OCI-LY1 (cell line): ENCODE results near the gene TMEM239.

ENCODE experiments used
- H2AFZ ChIP-seq: fragments of 200-600 bp; sonication (generic), shearing (Covaris generic); 2 replicates; pipeline ENCODE4 v1.6.0; 2014; ENCODE audit warnings: antibody characterized with exemption, mild to moderate bottlenecking, low read length
- H3F3A ChIP-seq: fragments of 200-600 bp; sonication (generic), shearing (Covaris generic); 2 replicates; pipeline ENCODE4 v1.6.0; 2014; ENCODE audit warnings: mild to moderate bottlenecking, antibody characterized with exemption, low read length, moderate library complexity; ENCODE audit not compliant: insufficient read depth
- H3K27ac ChIP-seq: fragments of 200-600 bp; sonication (generic); 2 replicates; pipeline ENCODE4 v1.5.1; 2014; ENCODE audit warnings: low read length, mixed run types, mild to moderate bottlenecking, low read depth; ENCODE audit not compliant: poor library complexity, severe bottlenecking
- H3K27me3 ChIP-seq: fragments of 200-600 bp; sonication (generic); 2 replicates; pipeline ENCODE4 v1.6.0; 2014; ENCODE audit warnings: antibody characterized with exemption, mild to moderate bottlenecking, low read length, moderate library complexity; ENCODE audit not compliant: insufficient read depth
- H3K36me3 ChIP-seq: fragments of 200-600 bp; sonication (generic); 2 replicates; pipeline ENCODE4 v1.6.1; 2014; ENCODE audit warnings: mild to moderate bottlenecking, antibody characterized with exemption, low read length, moderate library complexity, mixed read lengths; ENCODE audit not compliant: insufficient read depth
- H3K4me1 ChIP-seq: fragments of 200-600 bp; sonication (generic); 2 replicates; pipeline ENCODE4 v1.5.1; 2014; ENCODE audit warnings: mild to moderate bottlenecking, low read length, moderate library complexity; ENCODE audit not compliant: insufficient read depth, severe bottlenecking
- H3K4me2 ChIP-seq: fragments of 200-600 bp; sonication (generic), shearing (Covaris generic); 2 replicates; pipeline ENCODE4 v1.6.1; 2014; ENCODE audit warnings: low read length
- H3K4me3 ChIP-seq: fragments of 200-600 bp; sonication (generic); 2 replicates; pipeline ENCODE4 v1.5.1; 2014; ENCODE audit warnings: low read length, low read depth, mild to moderate bottlenecking, mixed read lengths; ENCODE audit not compliant: poor library complexity, severe bottlenecking
- H3K79me2 ChIP-seq: fragments of 200-600 bp; shearing (Covaris generic); 2 replicates; pipeline ENCODE4 v1.6.1; 2016; ENCODE audit warnings: mixed run types, low read length, mixed read lengths; ENCODE audit not compliant: insufficient read depth
- H3K9ac ChIP-seq: fragments of 200-600 bp; sonication (generic), shearing (Covaris generic); 2 replicates; pipeline ENCODE4 v1.6.1; 2014; ENCODE audit warnings: mild to moderate bottlenecking, low read length, mixed read lengths
- H3K9me2 ChIP-seq: fragments of 200-600 bp; sonication (generic), shearing (Covaris generic); 2 replicates; pipeline ENCODE4 v1.6.1; 2014; ENCODE audit warnings: low read depth, mild to moderate bottlenecking, low read length, mixed read lengths
- H3K9me3 ChIP-seq: fragments of 200-600 bp; shearing (Covaris generic); 2 replicates; pipeline ENCODE4 v1.6.1; 2014; ENCODE audit warnings: low read length, mixed read lengths
- H4K20me1 ChIP-seq: fragments of 200-600 bp; sonication (generic), shearing (Covaris generic); 2 replicates; pipeline ENCODE4 v1.6.0; 2016; ENCODE audit warnings: mild to moderate bottlenecking, low read length; ENCODE audit not compliant: insufficient read depth
- EZH2 ChIP-seq: fragments of 200-600 bp; sonication (generic), shearing (Covaris generic); IDR thresholded peaks from 2 replicates; pipeline ENCODE4 v1.8.0; 2017; ENCODE audit warnings: borderline replicate concordance, mixed run types, mild to moderate bottlenecking, antibody characterized with exemption, low read length, moderate library complexity, mixed read lengths
- TF ChIP-seq, protein P1 (sequence below): fragments of 200-600 bp; sonication (generic), shearing (Covaris generic); IDR thresholded peaks from 2 replicates; pipeline ENCODE4 v1.5.1; 2017; ENCODE audit warnings: mild to moderate bottlenecking, antibody characterized with exemption, low read length, moderate library complexity, mixed read lengths

Gene TMEM239

DNA sequence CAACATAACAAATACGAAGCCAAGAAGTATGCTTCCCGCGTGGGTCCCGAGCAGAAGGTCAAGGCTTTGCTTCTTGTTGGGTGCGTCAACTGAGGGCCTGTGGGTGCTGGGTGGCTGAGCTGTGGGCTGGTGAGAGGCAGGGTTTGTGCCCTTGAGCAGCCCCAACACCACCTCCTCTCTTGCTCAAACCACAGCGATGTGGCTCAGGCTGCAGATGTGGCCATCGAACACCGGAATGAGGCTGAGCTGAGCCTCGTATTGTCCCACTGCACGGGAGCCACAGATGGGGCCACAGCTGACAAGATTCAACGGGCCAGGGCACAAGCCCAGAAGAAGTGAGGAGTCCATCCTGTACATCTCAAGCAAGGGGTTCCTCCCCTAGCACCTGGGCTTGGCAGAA, 50.1 kb downstream of the TMEM239 start:
- H3K9me2 ChIP-seq, result no peaks in the 10 kb centered on the region
- no peaks in the 10 kb centered on the region for H4K20me1 ChIP-seq
- no peak overlapping the region for H3K9ac ChIP-seq
- no peak overlapping the region for H3K4me3 ChIP-seq
- H3K36me3 ChIP-seq, result peaks cover 26% of the 10 kb centered on the region
- no peaks in the 10 kb centered on the region for H3K9me3 ChIP-seq
- no peak for TF ChIP-seq EZH2
- TF ChIP-seq, protein P1, sequence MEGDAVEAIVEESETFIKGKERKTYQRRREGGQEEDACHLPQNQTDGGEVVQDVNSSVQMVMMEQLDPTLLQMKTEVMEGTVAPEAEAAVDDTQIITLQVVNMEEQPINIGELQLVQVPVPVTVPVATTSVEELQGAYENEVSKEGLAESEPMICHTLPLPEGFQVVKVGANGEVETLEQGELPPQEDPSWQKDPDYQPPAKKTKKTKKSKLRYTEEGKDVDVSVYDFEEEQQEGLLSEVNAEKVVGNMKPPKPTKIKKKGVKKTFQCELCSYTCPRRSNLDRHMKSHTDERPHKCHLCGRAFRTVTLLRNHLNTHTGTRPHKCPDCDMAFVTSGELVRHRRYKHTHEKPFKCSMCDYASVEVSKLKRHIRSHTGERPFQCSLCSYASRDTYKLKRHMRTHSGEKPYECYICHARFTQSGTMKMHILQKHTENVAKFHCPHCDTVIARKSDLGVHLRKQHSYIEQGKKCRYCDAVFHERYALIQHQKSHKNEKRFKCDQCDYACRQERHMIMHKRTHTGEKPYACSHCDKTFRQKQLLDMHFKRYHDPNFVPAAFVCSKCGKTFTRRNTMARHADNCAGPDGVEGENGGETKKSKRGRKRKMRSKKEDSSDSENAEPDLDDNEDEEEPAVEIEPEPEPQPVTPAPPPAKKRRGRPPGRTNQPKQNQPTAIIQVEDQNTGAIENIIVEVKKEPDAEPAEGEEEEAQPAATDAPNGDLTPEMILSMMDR, result no peak
- peaks cover 7% of the 10 kb centered on the region for H3K4me1 ChIP-seq
- H2AFZ ChIP-seq, result no peak overlapping the region
- no peaks in the 10 kb centered on the region for H3F3A ChIP-seq
- no peak overlapping the region for H3K4me2 ChIP-seq
- H3K27me3 ChIP-seq, result no peaks in the 10 kb centered on the region
- no peak overlapping the region for H3K27ac ChIP-seq
- H3K79me2 ChIP-seq, result no peaks in the 10 kb centered on the region

DNA sequence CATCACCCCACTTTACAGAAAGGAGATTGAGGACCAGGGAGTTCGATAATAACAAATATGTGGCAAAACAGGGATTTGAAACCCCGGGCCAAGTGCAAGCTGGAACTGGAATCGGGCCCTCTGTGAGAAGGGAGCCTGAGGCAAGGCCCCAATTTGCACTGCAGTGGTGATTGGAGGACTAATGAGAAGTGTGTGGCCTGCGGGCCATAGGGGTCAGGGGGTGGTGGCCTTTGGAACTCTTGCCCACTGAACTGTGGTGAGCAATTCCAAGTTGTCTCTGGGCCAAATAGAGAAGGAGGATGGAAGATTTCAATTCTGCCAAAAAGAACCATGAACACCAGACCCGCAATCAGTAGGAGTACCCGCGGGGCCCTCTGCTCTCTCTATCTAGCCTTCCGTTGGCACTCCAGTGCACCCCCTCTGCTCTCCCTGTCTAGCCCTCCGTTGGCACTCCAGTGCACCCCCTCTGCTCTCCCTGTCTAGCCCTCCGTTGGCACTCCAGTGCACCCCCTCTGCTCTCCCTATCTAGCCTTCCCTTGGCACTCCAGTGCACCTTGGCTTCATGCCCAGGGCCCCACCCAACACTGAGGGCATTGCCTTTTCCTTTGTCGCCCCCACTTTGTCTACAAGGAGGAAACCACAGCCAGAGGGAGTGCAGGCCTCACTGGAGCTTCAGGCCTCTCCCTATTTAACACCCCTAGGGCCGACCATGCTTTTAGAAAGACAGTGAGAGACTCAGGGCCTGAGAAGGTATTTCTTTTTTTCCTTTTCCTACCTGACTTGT, 51.1 kb downstream of the TMEM239 start:
- H3K4me2 ChIP-seq, result no peak overlapping the region
- no peak for TF ChIP-seq EZH2
- TF ChIP-seq, protein P1, result no peak
- no peak overlapping the region for H3K4me3 ChIP-seq
- peaks cover 9% of the 10 kb centered on the region for H3K4me1 ChIP-seq
- no peak overlapping the region for H3K27ac ChIP-seq
- H3F3A ChIP-seq, result no peaks in the 10 kb centered on the region
- no peak overlapping the region for H2AFZ ChIP-seq
- H4K20me1 ChIP-seq, result no peaks in the 10 kb centered on the region
- no peaks in the 10 kb centered on the region for H3K9me2 ChIP-seq
- H3K79me2 ChIP-seq, result no peaks in the 10 kb centered on the region
- peaks cover 23% of the 10 kb centered on the region for H3K36me3 ChIP-seq
- H3K9me3 ChIP-seq, result no peaks in the 10 kb centered on the region
- no peaks in the 10 kb centered on the region for H3K27me3 ChIP-seq
- no peak overlapping the region for H3K9ac ChIP-seq
